NCI-H146 treated with DMSO at 0.1 percent for 48 hours (cell line): Measurements from ENCODE around the gene MAP1B.

Experiments used
- DNase-seq: peaks from one replicate; lab custom pipeline; 2025; ENCODE audit not compliant: unreplicated experiment; lab: John Stamatoyannopoulos, UW

The MAP1B gene

DNA sequence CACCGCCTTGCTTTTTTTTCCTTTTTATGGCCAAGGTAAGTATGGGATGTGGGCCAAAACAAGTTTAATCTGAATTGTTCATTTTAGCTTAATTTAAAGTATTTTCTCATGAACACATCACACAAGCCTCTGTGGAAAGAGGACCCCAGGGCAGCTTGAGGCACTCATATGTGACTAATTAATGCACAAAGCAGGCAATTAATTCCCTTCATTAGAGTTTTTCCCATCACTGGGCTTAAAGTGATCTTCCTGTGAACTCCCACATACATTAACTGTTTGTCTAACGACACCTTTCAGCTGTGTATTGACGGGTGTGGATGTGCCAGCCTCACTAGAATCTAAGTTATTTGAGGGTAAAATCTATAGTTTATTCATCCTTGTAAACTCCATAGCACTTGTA, 109.5 kb downstream of the MAP1B start:
- DNase-seq: no peak

GRCh38 chr5:72221099-72221498, 113.8 kb downstream of the MAP1B start:
- no peak for DNase-seq

DNA sequence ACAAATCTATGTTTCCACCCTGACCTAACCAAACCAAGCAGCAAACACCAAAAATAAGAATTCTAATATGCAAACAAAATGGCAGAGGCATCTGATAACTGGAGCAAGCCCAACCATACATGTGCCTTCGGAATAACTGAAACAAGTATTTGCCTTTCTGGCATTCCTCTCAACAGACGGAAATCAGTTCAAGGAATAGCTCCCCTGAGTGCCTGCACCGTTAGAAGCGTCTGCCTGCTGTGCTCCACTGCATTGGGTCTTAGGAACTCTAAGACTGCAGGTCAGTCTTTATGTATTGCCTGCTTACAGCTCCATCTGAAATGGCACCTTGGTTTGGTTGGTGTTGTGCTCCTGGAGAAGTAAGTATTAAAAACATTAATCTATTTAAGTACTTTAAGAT, 114.3 kb downstream of the MAP1B start:
- DNase-seq: no peak

DNA sequence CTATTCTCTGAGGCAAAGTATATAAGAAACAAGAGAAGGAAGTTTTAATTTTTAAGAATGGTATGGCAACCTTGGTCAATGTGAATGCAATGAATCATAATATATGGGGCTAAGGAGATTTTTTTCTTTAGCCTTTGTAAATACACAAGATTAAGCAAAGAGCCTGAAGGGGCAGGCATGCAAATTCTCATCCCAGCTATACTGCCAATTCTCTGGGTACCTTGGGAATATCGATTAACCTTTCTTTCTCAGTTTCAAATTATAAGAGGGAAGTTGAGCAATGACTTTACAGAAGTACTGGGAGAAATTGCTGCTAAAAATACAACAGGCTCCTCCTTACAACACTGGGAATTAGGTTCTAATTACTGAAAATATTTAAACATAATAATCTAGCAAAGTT, 115.2 kb downstream of the MAP1B start:
- no peak for DNase-seq

DNA sequence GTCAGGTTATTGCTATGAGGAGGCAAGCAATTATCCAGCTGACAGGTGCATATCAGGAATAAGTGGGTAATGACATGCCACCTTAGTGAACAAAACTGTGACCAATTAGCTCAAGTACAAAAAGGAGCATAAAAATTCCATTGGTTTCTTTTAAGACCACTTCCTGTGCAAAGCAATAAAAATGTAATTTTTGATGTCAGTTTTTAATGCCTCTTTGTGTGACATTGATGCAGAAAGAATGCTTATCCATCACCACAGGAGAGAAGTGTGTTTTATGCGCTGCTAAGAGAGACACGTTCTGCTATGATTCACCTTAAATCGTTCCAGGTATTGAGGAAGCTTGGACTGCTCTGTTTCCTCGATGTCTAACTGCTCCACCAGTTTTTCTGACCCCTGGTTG, 116.1 kb downstream of the MAP1B start:
- peak; percentile 71 for DNase-seq

DNA sequence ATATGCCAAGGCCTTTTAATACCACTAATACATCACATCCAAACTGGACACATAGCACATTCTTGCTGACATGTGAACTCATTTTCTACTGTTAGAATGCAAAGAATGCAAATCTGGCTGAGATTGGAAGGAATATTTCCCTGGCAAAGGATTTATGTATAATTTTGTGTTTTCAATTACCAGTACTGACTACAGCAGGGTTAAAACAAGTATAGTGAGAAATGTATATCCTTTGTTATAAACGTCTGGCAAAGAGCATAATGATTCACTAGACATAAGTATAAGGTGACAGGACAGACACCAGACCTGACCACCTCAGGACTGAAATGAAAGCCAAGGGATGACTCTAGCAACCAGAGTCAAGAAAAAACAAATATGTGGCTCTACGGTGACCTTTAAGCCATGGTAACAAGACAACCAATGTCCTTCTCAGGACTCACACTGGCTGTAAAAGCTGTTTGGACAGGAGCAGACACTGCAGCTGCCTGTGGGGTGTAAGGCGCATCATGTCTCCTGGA, 117.7 kb downstream of the MAP1B start:
- no peak for DNase-seq

GRCh38 chr5:72225741-72226140, 118.5 kb downstream of the MAP1B start:
- DNase-seq: no peak

DNA sequence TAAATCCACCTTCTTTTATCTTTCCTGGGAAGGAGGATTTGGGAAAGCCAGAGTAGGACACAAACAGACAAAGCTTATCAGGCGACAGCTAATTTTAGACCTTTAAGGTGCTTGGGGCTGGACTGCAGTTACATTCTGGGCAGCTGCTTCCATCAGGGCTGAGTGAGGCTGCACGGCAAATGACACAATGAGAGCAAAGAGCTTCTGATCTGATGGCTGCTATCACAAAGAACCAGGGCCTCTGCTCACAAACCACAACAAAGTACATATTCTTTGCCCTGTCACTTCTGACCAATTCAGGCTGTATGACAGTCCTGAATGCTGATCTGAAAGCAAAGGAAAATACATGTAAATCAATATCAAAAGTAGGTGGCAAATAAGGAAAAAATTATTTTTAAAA, 119.7 kb downstream of the MAP1B start:
- DNase-seq: no peak

GRCh38 chr5:72228960-72229359, 121.7 kb downstream of the MAP1B start:
- no peak for DNase-seq

GRCh38 chr5:72231991-72232703, 124.9 kb downstream of the MAP1B start:
- no peak for DNase-seq

- no peak for DNase-seq
Measured at GRCh38 chr5:72232838-72233237, 125.6 kb downstream of the MAP1B start.

- no peak for DNase-seq
Measured at GRCh38 chr5:72233835-72234234, 126.6 kb downstream of the MAP1B start.

- no peak for DNase-seq
Measured at GRCh38 chr5:72234265-72234700, 127.0 kb downstream of the MAP1B start.

DNA sequence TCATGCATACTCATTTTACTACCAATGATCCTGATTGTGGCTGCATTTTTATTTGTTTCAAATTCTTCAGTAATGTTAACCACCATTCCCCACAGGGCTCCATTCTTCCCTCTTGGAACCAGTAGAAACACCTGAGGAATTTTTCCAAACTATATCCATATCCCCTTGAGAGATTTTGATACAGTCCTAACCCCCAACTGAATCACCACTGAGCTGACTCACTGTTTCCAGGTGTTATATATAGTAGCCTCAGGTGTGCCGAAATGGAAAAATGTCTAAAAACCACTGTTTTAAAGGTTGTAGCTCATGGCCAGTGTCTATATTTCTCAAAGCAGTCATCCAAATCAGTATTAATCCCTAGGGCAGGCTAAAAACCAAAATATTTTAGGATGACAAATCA, 127.6 kb downstream of the MAP1B start:
- no peak for DNase-seq

GRCh38 chr5:72235725-72236124, 128.4 kb downstream of the MAP1B start:
- DNase-seq: no peak

DNA sequence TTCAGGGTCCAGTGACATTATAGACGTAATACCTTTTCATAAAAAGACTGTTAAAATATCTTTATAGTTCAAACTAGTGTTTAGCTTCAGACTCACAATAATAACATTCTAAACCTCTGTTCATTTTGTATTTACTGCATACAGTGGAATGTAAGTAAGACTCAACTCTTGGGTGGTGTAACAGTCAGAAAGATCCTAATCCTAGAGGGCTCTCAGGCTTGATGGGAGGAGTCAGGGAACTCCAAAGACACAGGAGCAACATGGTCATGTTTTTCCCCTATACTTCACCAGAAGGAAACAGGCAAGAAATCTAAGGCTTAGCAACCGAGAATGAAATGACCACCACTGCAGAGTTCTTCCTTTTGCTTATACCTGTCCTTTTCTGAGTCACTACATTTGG, 130.1 kb downstream of the MAP1B start:
- DNase-seq: no peak

- DNase-seq: no peak
Measured at GRCh38 chr5:72237879-72238278, 130.6 kb downstream of the MAP1B start.

DNA sequence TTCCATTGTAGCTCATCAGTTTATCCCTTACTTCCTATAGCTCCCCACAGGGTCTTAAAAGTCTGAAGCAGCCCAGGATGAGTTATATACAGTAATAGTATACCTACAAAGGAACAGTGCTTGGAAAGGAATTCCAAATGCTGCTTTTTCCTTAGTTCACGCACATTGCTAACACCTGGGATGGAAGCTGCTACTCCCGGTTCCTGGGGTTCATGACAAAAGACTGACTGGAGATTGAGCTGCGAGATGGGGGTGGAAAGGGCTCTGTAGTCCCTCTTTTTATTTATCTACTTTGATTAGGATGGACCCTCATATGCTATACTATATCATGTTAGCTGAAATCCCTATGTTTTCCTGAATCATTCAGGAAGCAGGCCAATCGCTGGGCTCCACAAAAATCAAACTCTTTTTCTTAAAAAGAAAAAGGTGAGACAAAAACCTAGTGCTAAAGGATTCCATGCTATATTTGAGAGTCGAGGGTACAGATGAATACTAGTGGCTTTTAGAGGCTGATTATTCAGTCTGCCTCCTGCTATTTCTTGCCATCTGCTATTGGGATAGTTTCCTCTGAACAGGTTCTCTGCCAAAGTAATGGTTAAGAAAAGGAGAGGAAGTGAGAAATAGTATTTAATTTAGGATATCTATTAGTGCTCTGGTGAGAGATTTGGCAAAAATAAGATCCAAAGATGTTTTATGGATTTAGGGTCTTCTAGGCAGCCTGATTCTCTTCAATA, 131.6 kb downstream of the MAP1B start:
- DNase-seq: no peak

DNA sequence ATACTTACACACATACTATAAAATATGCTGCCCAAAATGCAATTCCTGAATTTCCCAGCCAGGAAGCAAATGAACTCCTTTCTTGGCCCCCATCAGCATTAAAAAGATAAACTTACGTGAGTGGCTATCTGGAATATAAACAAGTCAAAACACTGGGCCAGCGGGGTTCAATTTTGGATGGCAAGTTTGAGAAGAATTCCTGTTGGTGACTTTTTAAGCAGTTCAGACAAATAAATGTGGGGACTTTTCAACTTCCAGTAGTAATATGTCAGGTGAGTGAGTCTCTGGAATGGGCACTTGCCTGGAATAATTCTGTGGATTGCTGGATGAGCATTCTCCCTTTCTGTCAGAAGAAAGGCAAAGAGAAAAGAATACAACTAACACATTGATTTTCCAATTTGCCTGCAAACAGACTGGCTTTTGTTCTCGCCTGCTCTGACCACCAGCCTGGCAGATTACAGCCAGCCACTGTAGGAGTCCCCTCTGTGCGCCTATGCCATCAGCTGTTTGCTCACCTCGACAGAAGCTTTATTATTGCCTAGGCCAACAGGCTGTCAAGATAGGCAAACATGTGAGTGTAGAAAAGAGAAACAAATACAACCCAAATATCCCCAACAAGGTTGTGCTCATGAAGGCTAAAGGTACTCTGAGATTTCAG, 134.2 kb downstream of the MAP1B start:
- peak; percentile 94 for DNase-seq

- DNase-seq: peak; percentile 25
Measured at GRCh38 chr5:72242796-72243475, 135.7 kb downstream of the MAP1B start.

- DNase-seq: no peak
Measured at GRCh38 chr5:72243706-72244105, 136.4 kb downstream of the MAP1B start.
